ENCODE data around the gene RBM4B.
"Not testable (repeated sequence)": the region's sequence is repeated elsewhere in the genome, so short reads cannot be mapped to it uniquely, and the experiment has no call there.

Gene RBM4B

GRCh38 chr11:66677599-66678375, at the start of gene RBM4B:
TSS of gene RBM4B (minus strand) at chr11:66677887. CDS start at chr11:66677079, 808 bp downstream.
- peak; percentile 96 for DNase-seq

DNA sequence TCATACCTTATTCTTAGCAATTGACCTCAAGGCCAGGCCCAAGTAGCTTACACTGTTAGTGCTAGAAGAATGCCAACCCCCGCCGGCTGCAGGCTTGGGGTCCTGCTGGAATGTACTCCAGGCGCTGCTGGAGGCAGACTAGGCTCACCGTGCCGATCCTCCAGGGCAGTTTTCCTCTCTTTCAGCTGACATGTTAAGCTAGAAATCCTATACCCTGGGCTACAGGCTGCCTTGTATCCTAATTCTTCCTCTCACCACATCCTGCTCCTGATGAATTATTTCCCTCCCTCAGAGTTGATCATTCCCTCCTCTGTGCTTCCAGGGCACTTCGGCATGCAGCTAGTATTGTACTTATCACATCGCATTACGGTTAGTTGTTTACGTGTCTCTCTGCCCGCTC, 48.0 kb upstream of the RBM4B start:
- DNase-seq = no peak

GRCh38 chr11:66725114-66725513, 47.4 kb upstream of the RBM4B start:
- DNase-seq = no peak

DNA sequence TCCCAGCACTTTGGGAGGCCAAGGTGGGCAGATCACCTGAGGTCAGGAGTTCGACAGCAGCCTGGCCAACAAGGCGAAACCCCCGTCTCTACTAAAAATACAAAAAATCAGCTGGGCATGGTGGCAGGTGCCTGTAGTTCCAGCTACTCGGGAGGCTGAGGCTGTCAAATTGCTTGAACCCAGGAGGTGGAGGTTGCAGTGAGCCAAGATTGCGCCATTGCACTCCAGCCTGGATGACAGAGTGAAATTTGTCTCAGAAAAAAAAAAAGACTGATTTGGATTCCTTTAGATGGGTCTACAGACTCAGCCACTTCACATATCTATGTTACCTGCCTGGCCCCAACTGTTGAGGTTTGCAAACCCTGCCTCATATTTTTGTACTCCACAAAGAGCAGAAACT, 46.5 kb upstream of the RBM4B start:
- DNase-seq = not testable (repeated sequence)

- DNase-seq = no peak
Observed at GRCh38 chr11:66723693-66724092, 46.0 kb upstream of the RBM4B start.

GRCh38 chr11:66722745-66723651, 45.3 kb upstream of the RBM4B start:
- DNase-seq = no peak

- DNase-seq = no peak
Observed at GRCh38 chr11:66721939-66722338, 44.3 kb upstream of the RBM4B start.

GRCh38 chr11:66720899-66721470, 43.3 kb upstream of the RBM4B start:
- DNase-seq = no peak

- DNase-seq = no peak
Observed at GRCh38 chr11:66720223-66720898, 42.7 kb upstream of the RBM4B start.

DNA sequence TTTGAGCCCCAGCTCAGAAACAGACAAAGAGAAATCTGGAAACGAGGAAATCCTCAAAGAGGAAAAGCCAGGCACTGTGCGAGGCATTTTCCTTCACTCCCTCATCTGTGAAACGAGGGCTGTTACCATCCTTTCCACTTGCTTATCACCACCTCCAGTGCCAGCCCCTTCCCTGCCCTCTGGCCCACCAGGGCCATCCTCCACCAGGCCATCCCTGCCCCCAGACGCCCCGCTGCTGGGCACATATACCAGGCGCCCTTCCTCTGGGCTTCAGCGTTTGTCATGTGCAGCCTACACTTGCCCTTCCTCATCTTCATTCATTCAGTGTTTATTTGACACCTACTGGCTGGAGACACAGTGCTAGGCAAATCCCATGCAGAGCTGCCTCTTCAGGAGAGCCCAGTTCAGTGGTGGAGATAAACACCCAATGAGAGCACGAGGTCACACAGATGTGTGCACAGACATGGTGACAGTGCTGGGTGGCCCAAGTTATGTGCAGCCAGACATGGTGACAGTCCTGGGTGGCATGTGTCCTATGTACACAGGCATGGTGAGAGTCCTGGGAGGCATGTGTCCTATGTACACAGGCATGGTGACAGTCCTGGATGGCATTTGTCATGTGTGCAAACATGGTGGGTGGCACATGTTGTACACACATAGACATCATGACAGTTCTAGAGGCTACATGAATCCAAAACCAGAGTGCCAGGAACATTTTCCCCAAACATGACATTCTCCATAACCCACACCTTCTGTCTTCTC, 41.6 kb upstream of the RBM4B start:
- DNase-seq = no peak

DNA sequence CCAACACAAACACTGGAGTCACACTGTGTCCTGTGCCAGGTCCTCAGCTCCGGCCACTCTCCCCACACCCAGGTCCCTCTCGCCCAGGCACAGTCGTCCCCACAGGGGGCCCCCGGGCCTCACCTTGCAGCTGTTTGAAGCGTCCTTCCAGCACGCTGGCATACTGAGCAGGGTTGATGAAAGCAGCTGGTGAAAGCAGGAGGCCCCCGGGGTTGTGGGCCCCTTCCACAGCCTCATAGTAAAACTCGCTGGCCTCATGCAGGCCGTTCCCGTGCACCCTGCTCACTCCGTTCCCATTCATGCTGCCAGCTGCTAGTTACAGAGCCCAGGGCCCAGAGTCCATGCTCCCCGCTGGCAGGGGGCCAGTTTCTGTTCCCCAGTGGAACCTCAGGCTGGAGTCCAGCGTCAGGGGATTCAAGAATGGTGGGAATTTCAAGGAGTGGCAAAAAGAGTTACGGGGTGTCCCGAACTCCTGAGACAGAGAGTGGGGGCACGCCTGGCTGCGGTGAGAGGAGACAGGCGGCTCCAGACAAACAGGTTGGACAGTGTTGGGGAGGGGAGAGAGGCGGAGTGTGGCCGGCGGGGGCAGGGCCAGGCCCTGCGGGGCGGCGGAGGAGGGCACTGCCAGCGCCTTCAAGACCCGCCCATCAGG, 40.8 kb upstream of the RBM4B start:
- no peak for DNase-seq

DNA sequence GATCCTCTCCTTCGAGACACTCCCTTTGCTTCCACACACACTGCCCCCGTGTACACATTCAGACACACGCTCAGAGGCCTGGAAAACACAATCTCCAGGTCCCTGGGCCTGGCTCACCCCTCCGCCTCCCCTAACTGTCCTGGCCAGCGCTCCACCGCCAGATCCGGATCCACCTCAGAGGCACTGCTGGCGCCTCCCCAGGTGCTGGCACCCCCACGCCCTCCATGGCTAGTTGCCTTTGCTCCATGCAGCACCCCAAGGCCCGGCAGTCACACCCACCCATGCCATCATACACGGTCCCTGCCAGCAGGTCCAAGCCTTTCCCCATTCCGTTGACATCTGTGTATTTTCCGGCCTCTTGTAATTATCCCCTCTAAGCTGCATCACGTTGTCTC, 40.2 kb upstream of the RBM4B start:
- DNase-seq = no peak

- no peak for DNase-seq
Observed at GRCh38 chr11:66716996-66717395, 39.3 kb upstream of the RBM4B start.

GRCh38 chr11:66715346-66716085, 37.8 kb upstream of the RBM4B start:
- DNase-seq = no peak

GRCh38 chr11:66713746-66714480, 36.2 kb upstream of the RBM4B start:
- no peak for DNase-seq

DNA sequence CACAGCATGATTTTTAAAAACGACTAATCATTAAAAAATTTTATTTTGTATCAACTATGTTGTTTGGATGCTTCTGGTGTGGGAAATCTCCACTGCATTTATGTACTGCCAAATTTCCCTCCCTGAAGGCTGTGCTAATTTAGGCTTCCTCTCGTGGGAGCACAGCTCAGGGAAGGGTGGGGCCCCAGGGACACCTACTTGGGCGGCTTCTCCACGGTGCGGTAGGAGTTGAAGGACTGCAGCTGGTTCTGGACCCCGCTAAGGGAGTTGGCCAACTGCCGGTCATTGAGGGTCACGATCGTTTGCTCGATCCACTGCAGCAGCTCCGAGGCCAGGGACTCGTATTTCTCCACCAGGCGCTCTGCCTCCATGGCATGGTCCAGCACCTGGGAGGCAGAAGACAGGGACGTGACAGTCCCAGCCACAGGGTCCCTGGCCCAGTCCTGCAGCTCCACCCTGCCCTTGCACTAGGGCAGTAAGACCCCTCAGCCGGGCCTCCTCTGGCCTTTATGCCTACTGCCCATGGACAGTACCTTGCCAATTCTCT, 32.8 kb upstream of the RBM4B start:
- DNase-seq = no peak

- DNase-seq = no peak
Observed at GRCh38 chr11:66708701-66709100, 31.0 kb upstream of the RBM4B start.

- DNase-seq = no peak
Observed at GRCh38 chr11:66708094-66708493, 30.4 kb upstream of the RBM4B start.

GRCh38 chr11:66707486-66707885, 29.8 kb upstream of the RBM4B start:
- DNase-seq = no peak

GRCh38 chr11:66706989-66707388, 29.3 kb upstream of the RBM4B start:
- no peak for DNase-seq

All from activated CD4-positive, alpha-beta T cell treated with anti-CD3 and anti-CD28 coated beads, Interleukin-2, amount 50 U/mL, for 1 hour (primary cell).